HG02759 (cell line): ENCODE data around the gene DBN1.

Source experiments
- ATAC-seq: cut with Tn5 transposase; IDR thresholded peaks from one replicate; pipeline ENCODE4 v1.9.1; 2021; ENCODE audit warnings: mild to moderate bottlenecking, moderate library complexity; ENCODE audit not compliant: unreplicated experiment

DBN1 gene

DNA sequence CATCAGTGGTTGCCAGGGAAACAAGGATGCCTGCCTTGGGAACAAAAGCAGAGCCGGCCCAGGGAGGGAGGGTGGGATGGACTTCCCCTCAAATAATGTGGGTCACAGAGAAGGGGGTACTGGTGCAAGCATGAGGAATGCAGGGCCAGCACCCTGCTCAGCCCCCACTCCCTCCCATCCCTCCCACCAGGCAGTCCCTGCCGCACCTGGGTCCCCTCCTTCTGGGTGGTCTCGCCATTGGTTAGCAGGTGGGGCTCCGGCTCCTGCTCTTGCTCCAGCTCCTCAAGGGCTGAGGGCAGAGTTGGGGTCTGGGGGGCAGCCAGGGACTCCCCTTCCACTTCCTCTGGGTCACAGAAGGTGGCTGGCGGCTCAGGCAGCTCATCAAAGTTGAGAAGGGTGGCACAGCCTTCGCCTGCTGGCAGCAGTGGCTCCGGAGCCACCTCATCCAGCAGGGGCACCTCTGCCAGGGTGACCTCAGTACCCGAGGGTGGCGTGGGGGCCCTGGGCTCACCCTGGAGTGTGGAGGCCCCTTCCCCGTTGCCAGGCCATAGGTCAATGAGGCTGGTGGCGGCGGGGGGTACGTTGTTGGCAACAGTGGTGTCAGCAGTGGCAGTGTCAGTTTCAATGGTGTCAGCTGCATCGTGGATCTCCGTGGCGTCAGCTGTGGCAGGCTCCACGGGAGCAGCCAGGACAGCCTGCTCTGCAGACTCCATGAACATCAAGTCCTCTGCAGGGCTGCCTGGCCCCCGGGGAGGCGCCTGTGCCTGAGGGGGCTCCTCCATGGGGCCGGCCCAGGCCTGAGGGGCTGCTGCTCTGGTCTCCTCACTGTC, 15.4 kb downstream of the DBN1 start:
- no peak for ATAC-seq

- ATAC-seq: peak; percentile 32
These were observed 16.2 kb downstream of the DBN1 start for GRCh38 chr5:177456976-177457851.

DNA sequence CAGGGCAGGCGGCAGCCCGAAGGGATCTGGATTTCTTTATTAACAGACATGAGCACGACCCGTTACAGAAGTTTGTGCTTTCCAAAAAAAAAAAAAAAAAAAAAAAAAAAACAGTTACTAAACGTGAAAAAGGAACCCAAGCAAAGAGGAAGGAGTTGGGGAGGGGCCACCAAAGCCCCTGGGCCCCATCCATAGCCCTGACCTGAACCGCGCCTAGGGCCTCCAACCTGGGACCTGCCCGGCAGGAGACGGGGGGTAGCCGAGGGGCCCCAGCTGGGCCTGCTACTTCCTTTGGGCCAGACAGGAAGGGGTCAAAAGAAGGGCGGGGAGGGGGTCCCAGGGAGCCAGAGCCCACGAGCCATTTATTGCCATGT, 16.9 kb downstream of the DBN1 start:
- ATAC-seq: no peak

- peak; percentile 17 for ATAC-seq
These were observed 17.5 kb downstream of the DBN1 start for GRCh38 chr5:177455661-177456590.

GRCh38 chr5:177455036-177455660, 18.3 kb downstream of the DBN1 start:
- ATAC-seq: peak; percentile 56

- ATAC-seq: peak; percentile 61
These were observed 18.9 kb downstream of the DBN1 start for GRCh38 chr5:177454397-177455035.

DNA sequence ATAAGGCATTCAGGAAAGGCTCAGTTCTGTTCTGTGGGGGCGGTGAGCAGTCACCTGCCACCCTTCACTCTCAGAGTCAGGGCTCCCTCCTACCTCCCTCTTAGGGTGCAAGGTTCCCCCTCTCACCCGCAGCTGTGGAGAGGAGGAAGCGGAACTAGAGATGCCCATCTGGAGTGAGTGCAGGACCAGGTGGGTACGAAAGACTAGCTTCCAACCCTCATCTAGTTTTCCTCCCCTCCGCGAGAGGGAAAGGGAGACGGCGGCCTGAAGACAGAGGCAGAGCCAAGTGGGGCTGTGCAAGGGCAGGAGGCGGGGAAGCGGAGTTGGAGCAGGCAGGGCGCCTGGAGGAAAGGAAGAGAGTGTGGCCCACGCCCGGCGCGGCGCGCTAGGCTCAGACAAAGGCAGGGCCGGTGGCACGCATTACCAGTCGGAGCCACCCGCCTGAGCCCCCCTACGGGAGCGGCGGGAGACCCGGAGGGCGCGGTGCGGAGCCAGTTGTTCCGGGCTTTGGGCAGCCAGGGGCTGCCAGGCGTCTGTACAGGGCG, 19.5 kb downstream of the DBN1 start:
- no peak for ATAC-seq

DNA sequence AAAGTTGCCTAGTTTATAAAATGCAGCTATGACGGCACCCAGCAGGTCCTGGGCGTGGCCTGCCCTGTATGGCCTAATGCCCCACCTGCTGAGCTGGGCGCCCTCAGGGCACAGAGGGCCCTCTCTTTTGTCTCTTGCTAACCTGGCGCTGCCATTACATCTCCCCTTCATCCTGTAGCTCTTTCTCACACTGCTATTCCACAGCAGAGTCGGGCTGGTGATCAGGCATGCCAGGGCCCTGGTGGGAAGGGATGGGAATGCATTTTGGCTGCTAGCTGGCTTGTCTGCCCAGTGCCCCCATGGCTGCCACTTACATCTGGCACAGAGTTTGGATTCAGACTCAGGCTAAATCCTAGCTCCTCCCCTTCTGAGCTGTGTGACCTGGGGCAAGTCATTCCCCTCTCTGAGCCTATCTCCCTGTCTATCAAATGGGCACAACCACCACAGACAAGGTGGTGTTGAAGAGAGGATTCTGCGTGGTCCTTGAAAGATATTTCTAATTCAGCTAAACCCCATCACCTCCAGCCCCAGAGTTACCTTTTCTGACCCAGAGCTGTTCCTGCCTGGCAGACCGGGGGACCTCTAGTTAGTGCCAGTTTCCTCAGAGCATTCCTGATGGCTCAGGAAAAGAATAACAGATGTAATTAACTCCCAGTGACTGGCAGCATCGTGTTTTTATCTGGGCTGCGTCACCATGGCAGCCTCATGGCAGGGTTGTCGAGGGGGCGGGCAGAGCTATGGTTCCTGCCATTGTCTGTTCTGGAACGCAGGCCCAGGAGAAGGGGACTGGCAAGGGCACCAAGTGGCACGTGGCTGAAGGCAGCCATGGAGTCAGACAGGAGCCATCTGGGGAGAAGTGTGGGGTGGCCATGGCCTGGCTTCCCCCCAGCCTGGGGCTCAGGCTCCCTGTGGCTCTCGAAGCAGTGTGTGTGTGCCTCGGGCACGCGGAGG, 20.5 kb downstream of the DBN1 start:
- no peak for ATAC-seq

GRCh38 chr5:177450667-177451424, 22.6 kb downstream of the DBN1 start:
- ATAC-seq: no peak

- ATAC-seq: no peak
These were observed 24.0 kb downstream of the DBN1 start for GRCh38 chr5:177449140-177450061.

DNA sequence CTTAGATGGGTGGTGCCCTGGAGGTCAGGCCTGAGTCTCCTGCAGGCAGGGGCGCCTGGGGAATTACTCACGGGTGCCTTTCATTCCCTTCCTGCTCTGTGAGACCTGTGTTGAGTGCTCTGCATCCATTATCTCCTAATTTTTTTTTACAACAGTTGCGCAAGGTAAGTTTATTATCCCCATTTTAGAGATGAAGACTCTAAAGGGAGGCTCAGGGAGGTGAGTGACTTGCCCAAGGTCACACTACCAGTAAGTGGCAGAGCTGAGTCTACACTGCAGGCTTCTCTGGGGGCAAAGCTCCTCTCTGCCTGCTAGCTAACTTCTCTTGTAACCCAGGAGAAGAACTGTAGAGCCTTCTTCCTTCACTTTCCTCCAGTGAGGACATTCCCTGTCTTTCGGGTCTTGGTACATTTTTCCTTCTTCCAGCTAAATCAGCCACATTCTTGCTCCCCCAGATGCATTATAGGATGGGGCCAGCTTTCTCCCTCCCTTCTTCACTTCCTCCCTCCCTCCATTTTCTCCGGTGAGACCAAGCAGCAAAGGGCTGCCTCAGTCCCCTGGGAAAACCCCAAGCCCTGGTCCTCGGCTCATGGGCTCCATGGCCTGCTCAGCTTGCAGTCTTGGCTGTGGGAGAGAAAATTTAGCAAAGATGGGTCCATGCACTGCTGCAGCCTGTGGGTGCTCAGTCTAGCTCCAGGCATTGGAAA, 25.0 kb downstream of the DBN1 start:
- ATAC-seq: no peak

- no peak for ATAC-seq
These were observed 25.7 kb downstream of the DBN1 start for GRCh38 chr5:177447611-177448243.

DNA sequence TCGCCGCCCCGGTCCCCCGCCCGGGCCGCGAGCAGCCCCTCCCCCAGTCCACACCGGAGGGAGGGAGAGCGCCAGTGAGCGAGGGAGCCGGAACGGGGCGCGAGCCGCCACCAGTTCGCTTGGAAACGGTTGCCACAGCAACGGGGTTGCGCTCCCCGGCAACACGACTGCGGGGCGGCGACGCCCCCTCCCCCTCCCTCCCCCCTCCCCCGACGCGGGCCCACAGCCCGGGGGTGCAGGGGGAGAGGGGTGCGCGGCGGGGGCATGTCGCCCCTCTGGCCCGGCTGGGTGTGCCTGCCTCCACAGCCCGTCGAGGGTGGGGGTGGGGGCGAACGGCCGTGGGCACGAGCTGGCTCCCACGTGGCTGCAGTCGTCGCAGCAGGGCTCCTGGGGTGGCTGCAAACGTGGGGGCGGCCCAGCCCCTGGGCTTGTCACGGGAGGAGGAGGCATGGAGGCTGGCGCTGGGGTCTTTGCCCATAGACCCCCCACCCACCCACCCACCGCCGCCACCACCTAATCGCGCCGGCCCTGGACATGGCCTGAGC, 26.3 kb downstream of the DBN1 start:
- peak; percentile 42 for ATAC-seq

- ATAC-seq: peak; percentile 64
These were observed 27.0 kb downstream of the DBN1 start, which contains the start of gene PRR7 for GRCh38 chr5:177446200-177447065. Gene PRR7 (plus strand): TSS chr5:177446814. CDS start chr5:177455068, 8,254 bp downstream.

DNA sequence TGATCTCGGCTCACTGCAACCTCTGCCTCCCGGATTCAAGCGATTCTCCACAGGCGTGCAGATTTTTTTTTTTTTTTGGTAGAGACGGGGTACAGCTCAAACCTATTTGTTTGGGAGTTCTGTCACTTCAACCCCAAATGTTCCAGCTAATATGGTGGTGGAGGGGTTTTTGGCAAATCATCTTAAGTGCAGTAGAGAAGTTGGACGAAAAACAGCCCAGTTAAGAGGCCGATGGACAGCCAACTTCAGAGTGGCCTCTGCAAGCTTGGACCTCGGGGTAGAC, 27.6 kb downstream of the DBN1 start:
- ATAC-seq: no peak
